Fibroblast of peridontal ligament (primary cell): Measurements from ENCODE around the gene CKMT2.

Source experiments
- DNase-seq: peaks from one replicate; pipeline ENCODE4 v3.0.0-alpha.2; 2010; ENCODE audit errors: extremely low read depth

Gene CKMT2

GRCh38 chr5:81216152-81216551, 17.0 kb upstream of the CKMT2 start:
- DNase-seq: no peak

- no peak for DNase-seq
Measured at GRCh38 chr5:81219389-81219788, 13.7 kb upstream of the CKMT2 start.

DNA sequence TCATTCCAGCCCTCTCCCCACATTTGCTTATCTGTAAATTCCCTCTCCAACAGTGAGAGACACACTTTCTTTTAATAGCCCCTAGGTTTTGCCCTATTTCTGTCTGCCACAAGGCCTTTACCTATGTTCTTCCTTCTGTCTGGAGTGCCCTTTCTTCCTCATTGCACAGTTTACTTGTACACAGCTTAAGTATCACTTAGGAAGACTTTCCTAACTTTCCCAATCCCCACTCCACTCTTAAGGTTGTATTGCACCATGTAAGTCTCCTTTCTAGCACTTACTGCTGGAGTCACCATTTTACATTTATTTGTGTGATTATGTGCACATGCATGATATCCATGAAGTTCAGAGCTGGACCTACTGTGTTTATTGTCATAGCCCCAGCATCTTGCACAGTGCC, 10.8 kb upstream of the CKMT2 start:
- no peak for DNase-seq

DNA sequence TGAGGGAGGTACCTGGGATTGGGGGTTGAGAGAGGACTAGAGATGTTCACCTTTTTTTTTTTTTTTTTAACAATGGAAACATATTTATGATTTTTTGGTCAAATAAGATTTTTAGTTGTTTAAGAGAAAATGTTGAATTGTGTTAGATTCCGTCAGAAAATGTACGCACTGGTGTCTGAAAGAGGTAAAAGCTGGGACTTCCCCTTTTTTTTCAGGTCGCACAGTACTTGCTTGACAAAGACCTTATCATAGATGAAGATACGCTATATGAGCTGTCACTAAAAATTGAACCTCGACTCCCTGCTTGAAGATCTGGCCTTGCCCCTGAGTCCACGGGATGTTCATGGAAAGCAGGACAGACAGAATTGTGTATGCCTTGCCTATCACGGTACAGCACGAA, 7.7 kb upstream of the CKMT2 start:
- DNase-seq: no peak

GRCh38 chr5:81226286-81226685, 6.8 kb upstream of the CKMT2 start:
- DNase-seq: no peak

- DNase-seq: no peak
Measured at GRCh38 chr5:81226949-81227348, 6.2 kb upstream of the CKMT2 start.

DNA sequence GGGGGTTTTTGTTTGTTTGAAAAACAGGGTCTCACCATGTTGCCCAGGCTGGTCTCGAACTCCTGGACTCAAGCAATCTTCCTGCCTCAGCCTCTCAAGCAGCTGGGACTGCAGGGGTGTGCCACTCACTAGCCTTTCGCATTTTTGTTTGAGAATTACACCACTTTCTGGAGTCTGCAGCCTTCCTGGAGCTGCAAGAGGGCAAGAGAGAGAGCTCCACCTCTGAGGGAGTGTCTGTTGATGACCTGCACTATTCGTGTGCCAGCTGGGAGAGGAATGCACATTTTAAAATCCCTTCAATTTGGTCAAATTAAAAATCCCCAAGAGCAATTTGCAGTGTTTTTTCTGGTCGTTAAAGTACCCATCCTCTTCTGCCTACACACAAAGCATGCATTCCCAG, 5.0 kb upstream of the CKMT2 start:
- DNase-seq: no peak

DNA sequence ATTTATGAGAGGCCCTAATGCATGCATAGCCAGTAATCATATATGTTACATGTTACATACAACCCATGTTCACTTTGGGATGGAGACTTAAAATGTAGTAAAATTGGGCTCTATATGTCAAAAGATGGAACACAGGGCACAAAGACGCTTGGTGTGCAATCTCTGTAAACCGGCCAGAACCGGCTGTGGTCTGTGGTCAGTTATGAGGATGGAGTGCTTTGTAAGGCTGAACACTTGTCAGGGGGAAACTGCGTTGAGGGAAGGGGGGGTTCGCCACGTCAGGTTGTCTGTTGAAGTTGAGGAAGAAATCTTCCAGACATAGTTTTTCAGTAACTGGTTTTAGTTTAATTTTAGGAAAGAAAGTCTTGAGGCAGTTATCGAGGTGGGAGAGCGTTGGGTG, 2.7 kb upstream of the CKMT2 start:
- no peak for DNase-seq

- no peak for DNase-seq
Measured at GRCh38 chr5:81232464-81233079, 550 bp upstream of the CKMT2 start.

GRCh38 chr5:81234299-81234698, 1.2 kb downstream of the CKMT2 start:
- no peak for DNase-seq

DNA sequence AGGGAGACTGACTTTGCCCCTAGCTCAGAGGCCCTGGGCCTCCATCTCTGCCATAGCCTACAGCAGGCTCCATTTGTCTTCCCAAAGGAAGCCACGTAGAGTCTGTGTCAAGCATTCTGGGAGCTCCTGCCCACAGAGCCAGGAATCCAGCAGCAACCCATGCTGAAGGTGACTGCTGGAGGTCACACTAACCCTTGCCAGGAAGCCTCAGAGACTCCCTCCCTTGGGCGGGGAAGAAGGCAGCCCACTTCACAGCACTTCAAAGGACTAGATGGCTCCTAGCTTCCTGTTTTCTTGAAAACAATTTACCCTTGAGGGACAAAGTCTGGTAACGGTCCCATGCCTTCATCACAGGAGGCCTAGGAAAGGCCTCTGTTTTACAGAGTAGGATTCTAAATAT, 1.7 kb downstream of the CKMT2 start:
- no peak for DNase-seq

GRCh38 chr5:81235287-81236072, 2.4 kb downstream of the CKMT2 start:
- DNase-seq: no peak

- DNase-seq: no peak
Measured at GRCh38 chr5:81238460-81238859, 5.3 kb downstream of the CKMT2 start.

GRCh38 chr5:81239613-81240012, 6.5 kb downstream of the CKMT2 start:
- peak; percentile 23 for DNase-seq

DNA sequence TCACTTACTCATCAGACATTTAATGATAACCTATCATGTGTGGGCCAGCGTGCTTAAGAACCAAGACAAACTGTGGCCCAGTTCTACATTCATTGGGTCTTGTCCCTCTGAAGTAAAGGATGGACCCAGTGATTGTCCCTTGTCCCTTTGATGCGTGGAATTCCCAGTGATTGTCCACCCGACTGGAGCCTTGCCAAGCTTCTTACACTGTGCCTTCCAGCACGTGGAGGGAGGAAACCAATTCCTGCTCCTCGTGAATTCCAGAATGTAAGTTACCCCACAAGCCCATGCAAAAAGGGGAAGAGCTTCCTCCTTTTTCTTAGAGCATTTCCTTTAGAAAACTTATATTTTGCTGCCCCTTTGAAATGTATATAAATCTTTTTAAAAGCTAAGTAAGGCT, 7.9 kb downstream of the CKMT2 start:
- DNase-seq: no peak

GRCh38 chr5:81241961-81242648, 9.0 kb downstream of the CKMT2 start:
- no peak for DNase-seq

GRCh38 chr5:81242906-81243436, 9.8 kb downstream of the CKMT2 start:
- DNase-seq: no peak

DNA sequence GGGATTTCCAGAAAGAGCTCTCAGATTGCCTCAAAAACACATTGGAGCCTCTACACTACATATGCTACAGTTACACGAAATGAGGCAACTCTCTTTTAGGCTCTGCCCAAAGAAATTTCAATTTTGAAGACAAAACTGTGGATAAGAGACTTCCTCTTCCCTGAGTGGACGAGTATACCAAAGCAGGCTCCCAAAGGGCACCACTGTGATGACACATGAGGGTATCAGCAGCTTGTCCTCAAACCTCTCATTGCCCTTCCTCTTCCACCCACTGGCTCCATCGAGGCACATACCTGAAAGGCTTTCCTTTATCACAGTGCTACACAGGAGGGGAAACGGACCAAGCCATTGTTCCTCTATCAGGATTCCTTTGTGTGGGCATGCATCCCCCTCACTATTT, 11.3 kb downstream of the CKMT2 start:
- DNase-seq: no peak

- no peak for DNase-seq
Measured at GRCh38 chr5:81245871-81246235, 12.7 kb downstream of the CKMT2 start.

- DNase-seq: no peak
Measured at GRCh38 chr5:81246697-81247096, 13.6 kb downstream of the CKMT2 start.

- DNase-seq: peak; percentile 50
Measured at GRCh38 chr5:81247441-81247972, 14.4 kb downstream of the CKMT2 start.

- no peak for DNase-seq
Measured at GRCh38 chr5:81249240-81249639, 16.1 kb downstream of the CKMT2 start.

GRCh38 chr5:81250004-81250403, 16.9 kb downstream of the CKMT2 start:
- no peak for DNase-seq
